Measurements from ENCODE around the gene HAPLN2.

Gene HAPLN2

DNA sequence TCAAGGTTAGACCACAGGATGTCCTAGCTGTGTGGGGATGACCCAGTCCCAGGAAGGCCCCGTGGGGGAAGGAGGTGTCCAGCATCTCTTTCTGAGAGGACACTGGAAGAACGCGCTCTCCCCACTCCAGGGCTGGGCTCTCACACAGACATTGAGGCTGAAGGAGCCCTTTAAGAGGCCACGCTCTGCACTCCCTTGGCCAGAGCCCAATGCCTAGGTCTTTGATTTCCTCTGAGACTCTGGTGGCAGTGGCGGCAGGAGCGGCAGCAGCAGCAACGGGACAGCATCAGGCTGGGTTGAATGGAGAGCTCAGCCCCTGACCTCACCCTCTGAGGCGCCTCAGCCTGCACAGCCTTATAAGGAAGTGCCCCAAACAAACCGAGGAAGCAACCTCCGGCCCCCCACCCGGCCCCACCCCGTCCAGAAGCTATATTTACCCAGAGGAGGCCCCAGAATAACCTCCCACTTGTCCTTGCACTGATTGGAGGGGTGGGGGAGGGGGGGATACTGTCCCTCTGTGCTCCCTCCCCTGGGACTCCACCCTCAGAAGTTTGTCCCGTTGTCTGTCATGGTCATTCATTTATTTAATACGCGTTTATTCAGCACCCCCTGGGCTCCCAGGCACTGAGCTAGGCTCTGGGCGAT, 45.7 kb downstream of the HAPLN2 start:
- no peak for DNase-seq

DNA sequence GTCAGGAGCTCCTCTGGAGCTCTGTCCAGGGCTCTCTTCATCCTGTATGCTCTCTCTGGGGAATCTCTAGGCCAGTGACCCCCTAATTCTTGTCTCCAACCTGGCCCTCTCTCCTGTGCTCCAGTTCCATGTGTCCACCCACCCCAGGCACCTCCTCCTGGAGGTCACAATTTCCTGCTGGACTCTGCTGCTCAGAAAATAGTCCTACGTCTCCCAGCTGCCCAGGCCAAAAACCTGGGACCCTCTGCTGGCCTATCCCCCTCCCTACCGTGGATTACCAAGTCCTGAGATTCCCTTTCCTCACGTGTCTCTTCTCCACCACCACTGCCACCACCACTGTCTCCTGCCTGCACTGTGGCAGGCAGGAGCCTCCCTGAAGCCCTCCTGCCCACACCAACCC, 46.3 kb downstream of the HAPLN2 start:
- DNase-seq, result no peak

DNA sequence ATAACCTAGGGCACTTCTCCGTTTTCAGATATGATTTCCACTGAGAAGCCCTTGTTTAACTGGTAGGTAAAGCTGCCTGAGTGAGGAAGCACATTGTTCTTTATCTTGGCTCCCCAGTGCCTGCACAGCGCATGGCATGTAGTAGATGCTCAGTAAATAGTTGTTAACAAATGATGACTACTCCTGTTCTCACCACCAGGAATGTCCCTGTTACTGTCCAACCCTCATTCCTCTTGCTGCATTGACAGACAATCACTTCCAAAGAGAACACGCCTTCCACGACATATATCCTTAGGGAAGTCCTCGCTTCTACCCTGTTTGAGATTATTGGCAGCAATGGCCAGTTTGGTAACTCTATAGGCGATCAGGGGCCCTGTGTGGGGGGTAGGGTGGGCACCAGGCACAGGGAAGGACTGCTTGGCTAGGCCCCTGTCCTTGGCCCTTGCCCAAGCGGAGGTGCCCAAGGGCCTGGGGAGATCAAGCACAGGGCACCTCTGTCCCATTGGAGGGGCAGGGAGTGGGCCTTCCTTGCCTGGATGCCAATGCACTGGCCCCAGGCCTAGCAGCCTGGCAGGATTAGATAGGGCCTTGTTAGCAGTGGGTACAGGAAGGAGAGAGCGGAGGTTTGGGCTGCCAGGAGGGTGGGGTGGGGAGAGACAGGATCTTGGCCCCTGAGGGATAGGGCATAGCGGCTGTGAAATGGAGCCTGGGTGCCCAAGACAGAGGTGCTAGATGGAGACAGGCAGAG, 47.8 kb downstream of the HAPLN2 start:
- DNase-seq, result no peak

DNA sequence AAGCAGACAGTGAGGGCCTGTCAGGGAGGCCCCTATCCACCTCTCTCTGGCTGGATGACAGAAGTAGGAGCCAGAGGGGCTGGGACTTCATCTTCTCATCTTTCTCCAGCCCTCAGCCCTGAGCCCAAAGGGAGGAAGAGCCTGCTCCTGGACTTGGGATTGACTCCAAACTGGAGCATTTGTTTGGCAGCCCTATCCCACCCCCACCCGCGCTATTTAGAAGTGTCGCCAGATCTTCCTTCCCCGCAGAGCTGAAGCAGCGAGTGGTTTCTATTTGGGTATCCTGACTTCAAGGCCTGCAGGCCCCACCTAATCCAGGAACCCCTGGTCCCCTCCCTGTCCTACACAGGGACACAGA, 48.4 kb downstream of the HAPLN2 start:
- no peak for DNase-seq

DNA sequence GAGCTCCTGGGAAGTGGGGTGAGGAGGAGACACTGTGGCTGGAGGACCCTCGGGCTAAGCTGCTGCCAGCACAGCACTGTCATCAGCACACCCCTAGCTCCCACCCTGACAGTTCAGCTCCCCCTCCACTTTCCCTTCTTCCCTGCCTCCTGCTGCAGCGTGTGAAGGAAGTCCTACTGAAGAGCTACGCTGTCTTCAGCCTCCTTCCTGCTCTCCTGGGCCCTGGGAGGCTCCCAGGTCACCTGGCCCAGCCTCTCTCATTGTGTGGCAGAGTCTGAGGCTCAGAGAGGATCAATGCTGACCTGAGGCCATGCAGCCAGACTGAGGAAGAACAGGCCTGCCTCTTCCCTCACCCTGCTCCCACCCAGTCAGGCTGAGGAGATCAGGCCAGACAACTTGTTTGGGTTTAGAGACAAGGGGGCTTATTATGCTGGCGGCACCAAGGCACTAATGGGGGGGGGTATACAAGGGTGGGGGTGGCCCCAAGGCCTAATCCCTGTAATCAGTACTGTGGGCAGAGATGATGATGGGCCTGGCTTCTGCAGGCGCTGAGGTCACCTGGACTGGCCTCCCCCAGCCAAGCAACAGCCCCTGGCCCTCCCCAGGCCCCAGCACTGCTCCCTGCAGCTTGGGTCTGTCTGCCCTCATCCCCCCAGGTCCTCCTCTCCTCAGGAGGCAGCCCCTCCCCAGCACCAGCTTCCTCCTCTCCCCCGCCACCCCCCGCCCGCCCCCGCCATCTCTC, 48.9 kb downstream of the HAPLN2 start:
- DNase-seq, result no peak

DNA sequence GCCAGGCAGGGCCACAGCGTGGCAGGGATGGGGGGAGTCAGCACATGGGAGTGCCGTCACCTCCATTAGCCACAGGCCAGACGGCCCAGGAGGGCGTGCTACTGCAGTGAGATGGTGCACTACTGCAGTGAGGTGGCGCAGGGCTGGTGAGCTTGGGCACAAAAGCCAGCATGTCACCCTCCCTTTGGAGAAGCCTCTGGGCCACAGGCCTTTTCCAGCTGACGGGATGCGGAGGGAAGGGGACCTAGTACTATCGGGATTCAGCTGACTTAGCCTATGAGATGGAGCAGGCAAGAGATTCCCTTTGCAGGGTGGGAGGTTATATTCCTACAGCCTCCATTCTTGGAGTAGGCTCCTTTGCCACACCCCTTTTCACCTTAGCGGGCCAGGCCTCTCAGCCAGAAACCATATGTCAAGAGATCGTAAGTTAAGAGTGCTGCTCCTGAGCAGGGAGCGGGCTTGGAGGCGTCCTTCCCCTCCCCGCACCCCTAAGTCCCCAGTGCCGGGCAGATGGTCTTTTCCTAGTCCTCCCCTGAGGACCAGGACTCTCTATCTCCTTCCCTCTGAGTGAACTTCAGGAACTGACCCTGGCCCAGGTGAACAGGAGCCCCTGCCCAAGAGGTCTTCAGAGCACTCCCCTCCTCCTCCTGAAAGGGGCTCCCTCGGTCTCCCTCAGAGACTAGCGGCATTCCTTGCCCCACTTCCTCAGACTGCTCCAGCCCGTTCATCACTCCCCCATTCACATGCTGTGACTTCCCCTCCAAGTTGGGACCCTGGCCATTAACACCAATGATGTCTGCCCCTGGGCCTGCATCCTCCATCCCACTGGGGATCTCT, 49.8 kb downstream of the HAPLN2 start:
- no peak for DNase-seq

DNA sequence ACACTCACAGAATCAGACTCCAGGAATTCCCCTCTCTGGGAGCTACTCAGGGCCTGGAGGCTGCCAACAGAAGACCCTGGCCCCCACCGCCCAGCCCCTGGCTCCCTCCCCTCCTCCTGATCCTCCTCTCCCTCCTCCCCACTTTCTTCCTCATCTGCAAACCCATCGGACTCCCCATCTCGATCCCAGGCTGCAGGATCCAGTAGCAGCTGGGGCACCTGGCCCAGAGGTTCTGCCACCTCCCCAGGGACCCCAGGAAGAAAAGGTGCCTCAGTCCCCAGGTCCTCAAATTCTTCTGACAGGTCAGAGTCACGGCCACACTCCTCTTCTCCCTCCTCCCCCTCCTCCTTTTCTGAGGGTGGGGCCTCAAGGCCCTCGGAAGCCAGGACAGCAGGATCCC, 50.6 kb downstream of the HAPLN2 start:
- no peak for DNase-seq

DNA sequence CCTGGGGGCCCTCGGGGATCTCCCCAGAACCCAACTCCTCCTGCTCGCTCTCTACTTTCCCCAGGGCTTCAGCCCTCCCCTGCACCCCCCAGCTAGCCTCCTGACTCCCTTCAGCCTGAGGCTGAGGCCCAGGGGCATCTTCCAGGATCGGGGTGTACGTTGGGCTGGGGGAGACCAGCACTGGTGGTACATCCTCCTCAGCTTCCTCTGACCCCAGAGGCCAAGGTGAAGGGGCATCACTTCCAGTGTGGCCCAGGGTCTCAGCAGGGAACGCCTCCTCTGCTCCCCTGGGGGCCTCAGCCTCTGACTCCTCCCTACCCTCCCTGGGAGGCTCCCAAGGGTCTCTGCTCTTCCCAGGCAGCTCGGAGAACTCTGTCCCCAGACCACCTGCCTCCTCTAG, 51.1 kb downstream of the HAPLN2 start:
- DNase-seq, result no peak

DNA sequence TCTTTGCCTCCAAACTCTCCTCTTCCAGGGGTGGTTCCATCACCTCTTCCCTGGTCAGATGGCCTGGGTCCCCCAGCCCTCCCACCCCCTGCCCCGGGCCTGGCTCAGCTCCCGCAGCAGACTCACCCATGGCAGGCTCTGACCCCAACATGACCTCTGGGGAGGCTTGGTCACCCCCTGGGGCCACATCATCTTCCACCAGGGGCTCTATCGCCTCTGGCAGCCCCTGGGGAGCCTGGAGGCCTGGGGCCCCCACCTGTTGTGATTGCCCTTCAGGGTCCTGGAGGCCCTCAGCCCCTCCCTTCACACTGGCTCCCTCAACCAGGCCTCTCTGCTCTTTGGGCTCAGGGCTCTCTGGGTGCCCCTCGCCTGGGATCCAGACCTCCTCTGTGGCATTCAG, 51.6 kb downstream of the HAPLN2 start:
- DNase-seq, result no peak

DNA sequence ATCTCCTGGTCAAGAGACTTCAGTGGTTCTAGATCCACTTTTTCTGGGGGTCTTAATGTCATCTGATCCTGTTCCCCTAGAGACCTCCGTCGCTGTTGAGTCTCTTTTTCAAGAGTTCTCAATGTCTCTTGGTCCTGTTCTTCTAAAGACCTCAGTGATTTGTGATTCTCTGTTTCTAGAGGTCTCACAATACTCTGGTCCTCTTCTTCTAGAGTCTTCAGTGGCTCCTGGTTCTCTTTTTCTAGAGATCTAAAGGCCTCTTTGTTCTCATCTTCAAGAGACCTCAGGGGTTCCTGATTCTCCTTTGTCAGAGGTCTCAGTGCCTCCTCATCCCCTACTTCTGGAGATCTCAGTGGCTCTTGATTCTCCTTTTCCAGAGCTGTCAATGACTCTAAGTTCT, 52.6 kb downstream of the HAPLN2 start:
- no peak for DNase-seq

DNA sequence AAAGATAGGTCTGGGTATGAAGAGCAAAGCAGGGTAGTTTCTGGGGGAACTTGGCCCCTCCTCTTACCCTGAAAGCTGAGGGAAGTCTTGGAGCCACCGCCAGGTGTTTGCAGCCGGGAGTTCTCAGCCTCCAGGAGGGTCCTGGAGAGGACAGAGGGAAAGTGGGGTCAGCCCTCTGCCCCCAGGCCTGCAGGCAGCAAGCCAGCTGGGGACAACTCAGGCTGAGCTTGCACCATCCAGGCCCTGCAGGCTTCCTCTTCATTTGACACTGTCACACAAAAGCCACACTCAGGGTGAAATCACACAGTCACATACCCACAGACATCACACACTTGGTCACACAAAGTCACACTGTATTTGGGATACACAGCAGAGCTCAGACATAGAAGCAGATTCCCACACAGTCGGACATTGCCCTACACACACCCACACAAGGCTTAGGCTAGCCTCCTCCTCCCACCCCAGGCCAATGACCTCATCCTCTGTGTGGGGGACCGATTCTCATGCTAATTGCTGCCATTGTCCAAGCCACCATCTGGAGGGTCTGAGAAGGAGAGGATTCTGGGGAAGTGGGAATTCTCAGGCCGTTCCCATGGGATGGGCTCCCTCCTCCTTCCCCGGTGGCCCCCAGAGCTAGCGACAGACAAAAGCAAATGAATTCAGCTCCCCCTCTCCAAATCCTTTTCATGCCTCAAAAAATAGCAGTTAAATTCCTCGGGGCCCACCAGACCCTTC, 54.3 kb downstream of the HAPLN2 start:
- no peak for DNase-seq

Measured in NCI-H1694 treated with DMSO at 0.1 percent for 48 hours (cell line).